K562 (cell line): ENCODE data around the gene TNFSF13. TPM values are rescaled to one million over a fixed set of nuclear protein-coding genes. Genes with fewer than 3 reads are reported as not detected.

Experiments
- ATAC-seq: fragments of 200-7000 bp; cut with Tn5 transposase; 3 replicates; pipeline ENCODE4 v1.9.1; 2020; ENCODE audit warnings: moderate library complexity
- BruUV-seq: library from RNA; stranded (reverse); fragments of 400-500 nt; replicated peaks from 2 replicates; lab custom pipeline; 2021; lab: Mats Ljungman, UMichigan
- CTCF ChIA-PET: fragments of 300-600 bp; formaldehyde crosslinking; extraction: SDS; loops from one replicate; lab custom pipeline; 2021; ENCODE audit warnings: low intra/inter-chr PET ratio; lab: Yijun Ruan, JAX
- POLR2A ChIA-PET: fragments of 300-600, 350-650 bp; sonication (Branson Sonifier 250); formaldehyde crosslinking; extraction: SDS; loops from one replicate; lab custom pipeline; 2021; ENCODE audit warnings: antibody characterized with exemption, inconsistent platforms; lab: Yijun Ruan, JAX
- DNase-seq, 4 experiments: peaks; one replicate each; pipeline versions ENCODE4 v3.0.0 to v3.0.0-alpha.2; 2011 to 2018; ENCODE audit warnings: low spot score in 3 of 4, mixed read lengths in 3 of 4; ENCODE audit errors: extremely low read depth in 1 of 4
- FAIRE-seq: peaks from 2 replicates; lab custom pipeline; 2011; peaks lifted over from hg19 to GRCh38; lab: Jason Lieb, UNC
- H2AFZ ChIP-seq: 2 replicates; pipeline ENCODE4 v1.6.0; 2011; ENCODE audit warnings: low read depth, low read length, control low read depth, inconsistent platforms
- H3K27ac ChIP-seq: fragments of 200-600 bp; 3 replicates; pipeline ENCODE4 v1.8.0; 2011; ENCODE audit warnings: low read depth, mild to moderate bottlenecking, control low read depth, inconsistent platforms, low read length, moderate library complexity, mixed read lengths; ENCODE audit errors: extremely low read depth
- H3K27me3 ChIP-seq, 2 experiments: fragments of 300-600 bp in 1 of 2; 2 replicates in 1 of 2; 3 replicates in 1 of 2; pipeline versions ENCODE4 v1.6.0 to v1.8.0; 2011; ENCODE audit warnings: inconsistent platforms in 2 of 2, low read length in 2 of 2, mild to moderate bottlenecking in 1 of 2, mixed read lengths in 1 of 2, moderate library complexity in 1 of 2; ENCODE audit not compliant: control insufficient read depth in 2 of 2, insufficient read depth in 2 of 2
- H3K36me3 ChIP-seq: fragments of 300-600 bp; 3 replicates; pipeline ENCODE4 v1.8.0; 2011; ENCODE audit warnings: mild to moderate bottlenecking, low read length, inconsistent platforms; ENCODE audit not compliant: control insufficient read depth, insufficient read depth
- H3K4me1 ChIP-seq, 2 experiments: fragments of 200-600 bp in 1 of 2; replicated peaks in 1 of 2; 2 replicates in 1 of 2; 3 replicates in 1 of 2; pipeline versions ENCODE4 v1.5.1 to v1.8.0; 2011; ENCODE audit warnings: inconsistent platforms in 2 of 2, low read length in 2 of 2, mild to moderate bottlenecking in 1 of 2, mixed read lengths in 1 of 2, moderate library complexity in 1 of 2; ENCODE audit not compliant: control insufficient read depth in 2 of 2, insufficient read depth in 2 of 2
- H3K4me2 ChIP-seq: 2 replicates; pipeline ENCODE4 v1.6.1; 2011; ENCODE audit warnings: low read length, control low read depth, inconsistent platforms, mixed read lengths; ENCODE audit not compliant: insufficient read depth
- H3K4me3 ChIP-seq: fragments of 200-600 bp; sonication (generic), shearing (Covaris generic); 2 replicates; pipeline ENCODE4 v1.5.1; 2016; ENCODE audit warnings: control low read depth, inconsistent platforms
- H3K79me2 ChIP-seq: fragments of 200-600 bp; 3 replicates; pipeline ENCODE4 v1.8.0; 2011; ENCODE audit warnings: low read length, inconsistent platforms; ENCODE audit not compliant: control insufficient read depth, insufficient read depth
- H3K9ac ChIP-seq, 2 experiments: 2 replicates each; pipeline versions ENCODE4 v1.6.0 to v1.6.1; 2011; ENCODE audit warnings: low read depth in 2 of 2, low read length in 2 of 2, control low read depth in 1 of 2, inconsistent platforms in 1 of 2, mild to moderate bottlenecking in 1 of 2, mixed read lengths in 1 of 2; ENCODE audit not compliant: insufficient read depth in 1 of 2
- H3K9me1 ChIP-seq: one replicate; pipeline ENCODE4 v1.6.0; 2011; ENCODE audit warnings: inconsistent platforms, mild to moderate bottlenecking, low read length, moderate library complexity; ENCODE audit not compliant: control insufficient read depth, insufficient read depth
- H3K9me3 ChIP-seq: replicated peaks from 2 replicates; pipeline ENCODE4 v1.5.1; 2011; ENCODE audit warnings: low read depth, low read length, inconsistent platforms; ENCODE audit not compliant: control insufficient read depth, insufficient read depth
- H4K20me1 ChIP-seq: replicated peaks from 2 replicates; pipeline ENCODE4 v1.6.1; 2011; ENCODE audit warnings: low read length, inconsistent platforms, mixed read lengths; ENCODE audit not compliant: control insufficient read depth, insufficient read depth
- CBFA2T3 ChIP-seq: fragments of 450-650 bp; IDR thresholded peaks from 2 replicates; pipeline ENCODE4 v1.6.1; 2017
- WGBS: fragments of 100-300 bp; shearing (Covaris generic); methylation state at CpG from one replicate; pipeline ENCODE4 v1.1.6; 2016; ENCODE audit warnings: low coverage, mixed read lengths; ENCODE audit not compliant: insufficient coverage; ENCODE audit errors: missing lambda C conversion rate; 5-methylcytosine and 5-hydroxymethylcytosine counted together
- in situ Hi-C: fragments of 300-500 bp; cut with MboI; formaldehyde crosslinking; loops from 4 replicates; pipeline ENCODE4 v1.15.0; 2018; ENCODE audit warnings: inconsistent platforms, mixed read lengths
- intact Hi-C: fragments of 100-400 bp; cut with micrococcal nuclease; formaldehyde crosslinking; loops from 2 replicates; pipeline ENCODE4 v1.14.2; 2022
- polyA plus RNA-seq, 8 experiments: library from polyadenylated mRNA; depleted of rRNA in 4 of 8; stranded (reverse) in 5 of 8; unstranded in 3 of 8; fragments of >200 nt; fragmentation: Nextera tagmentation in 2 of 8; fragmentation: Illumina TruSeq in 1 of 8; extraction: Ambion mirVana in 2 of 8; extraction: Trizol in 1 of 8; gene quantifications; 2 replicates each; pipeline versions ENCODE4 v1.2.1 to v1.2.3, GENCODE V29; 2011 to 2014; ENCODE audit warnings: inconsistent platforms in 1 of 8, missing spikeins in 1 of 8
- total RNA-seq, 7 experiments: library from RNA; depleted of rRNA in 6 of 7; stranded (reverse); fragments of >200 nt in 6 of 7; fragmentation: Illumina TruSeq in 2 of 7; extraction: Trizol in 2 of 7; gene quantifications; 2 replicates each; pipeline versions ENCODE4 v1.2.1 to v1.2.3, GENCODE V29; 2011 to 2021; ENCODE audit warnings: low replicate concordance in 1 of 7
- TF ChIP-seq, protein P1 (sequence below): fragments of 450-650 bp; IDR thresholded peaks from 2 replicates; pipeline ENCODE4 v1.6.1; 2016; ENCODE audit warnings: antibody characterized with exemption

Gene TNFSF13
- total and polyA plus RNA-seq, 9 of the 15 experiments (the other 6 are each of a cell fraction or from before 2014, with no cell fraction given) = 0.04 to 0.51 (median 0.19) TPM; not detected in 1

DNA sequence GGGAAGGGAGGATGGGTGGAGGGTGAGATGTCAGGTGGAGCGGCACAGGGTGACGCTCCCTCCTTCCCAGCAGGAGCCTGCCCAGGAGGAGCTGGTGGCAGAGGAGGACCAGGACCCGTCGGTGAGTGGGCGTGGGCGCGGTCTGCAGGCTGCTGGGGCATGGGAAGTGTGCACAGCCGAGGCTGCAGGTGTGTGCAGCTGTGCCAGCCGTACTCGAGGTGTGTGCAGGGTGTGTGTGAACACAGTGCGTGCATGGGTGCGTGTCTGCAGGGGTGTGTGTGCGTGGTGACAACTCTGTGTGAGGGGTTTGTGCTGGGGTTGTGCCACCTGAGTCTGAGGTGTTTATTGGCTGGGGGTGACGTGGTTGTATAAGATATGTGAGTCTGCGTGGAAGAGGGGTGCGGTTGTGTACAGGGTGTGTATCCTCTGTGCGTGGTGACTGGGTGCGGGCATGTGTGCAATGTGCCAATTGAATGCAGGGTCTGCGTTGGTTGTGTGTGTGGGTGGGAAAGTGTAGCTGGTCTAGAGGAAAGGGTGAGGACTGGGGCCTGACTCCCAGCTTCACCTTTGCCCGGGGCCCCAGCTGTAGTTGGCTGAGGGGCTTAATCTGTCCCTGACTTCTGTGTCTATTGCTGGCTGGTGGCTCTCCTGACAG lies 9.0 kb upstream of the TNFSF13 start:
- peak overlapping the region; percentile 73; the same call in 1 of the 2 replicates for H2AFZ ChIP-seq
- WGBS = 69% methylated on average over 11 of the region's 20 CpGs
- ATAC-seq = no peak; the same call in 2 of the 3 replicates
- H3K4me3 ChIP-seq = no peak overlapping the region; the same call in 1 of the 2 replicates
- peak overlapping the region in 1 of 2 experiments; percentile 88; a peak in 2 of 4 replicates for H3K9ac ChIP-seq
- H3K4me1 ChIP-seq = peaks cover 8 to 25% of the 10 kb centered on the region in 2 experiments; a peak in 4 of 5 replicates
- H3K27ac ChIP-seq = no peak overlapping the region
- no peaks in the 10 kb centered on the region for H3K9me1 ChIP-seq
- CTCF ChIA-PET = interaction anchor here (0.5 kb wide), 1 partner anchor 79 kb away, joined by 4 read pairs; no protein-coding TSS in a partner anchor
- no peaks in the 10 kb centered on the region for H3K36me3 ChIP-seq
- TF ChIP-seq, protein P1, sequence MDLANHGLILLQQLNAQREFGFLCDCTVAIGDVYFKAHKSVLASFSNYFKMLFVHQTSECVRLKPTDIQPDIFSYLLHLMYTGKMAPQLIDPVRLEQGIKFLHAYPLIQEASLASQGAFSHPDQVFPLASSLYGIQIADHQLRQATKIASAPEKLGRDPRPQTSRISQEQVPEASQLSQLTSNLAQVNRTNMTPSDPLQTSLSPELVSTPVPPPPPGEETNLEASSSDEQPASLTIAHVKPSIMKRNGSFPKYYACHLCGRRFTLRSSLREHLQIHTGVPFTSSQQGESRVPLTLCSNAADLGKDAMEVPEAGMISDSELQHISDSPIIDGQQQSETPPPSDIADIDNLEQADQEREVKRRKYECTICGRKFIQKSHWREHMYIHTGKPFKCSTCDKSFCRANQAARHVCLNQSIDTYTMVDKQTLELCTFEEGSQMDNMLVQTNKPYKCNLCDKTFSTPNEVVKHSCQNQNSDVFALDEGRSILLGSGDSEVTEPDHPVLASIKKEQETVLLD = no peak
- TF ChIP-seq CBFA2T3 = 0 out of 2 replicates have a peak, but pooled peaks have one; percentile 22
- H3K27me3 ChIP-seq = no peaks in the 10 kb centered on the region
- H4K20me1 ChIP-seq = no peaks in the 10 kb centered on the region
- FAIRE-seq = no peak
- DNase-seq = no peak
- no peaks in the 10 kb centered on the region for H3K79me2 ChIP-seq
- intact Hi-C loops (no loop called here), in situ Hi-C loops (loop anchor here (10.0 to 25.0 kb wide), 2 partner anchors 195 to 512 kb away; partner anchors contain the start of genes KCTD11, SLC16A11, SLC16A13 and TMEM95)
- no peaks in the 10 kb centered on the region for H3K9me3 ChIP-seq
- POLR2A ChIA-PET = interaction anchor here (0.6 kb wide), 1 partner anchor 8 kb away, joined by 5 read pairs; no protein-coding TSS in a partner anchor
- no TSS peak for BruUV-seq
- no peak overlapping the region for H3K4me2 ChIP-seq
